Measurements from ENCODE around the gene CDH26.

Gene CDH26

DNA sequence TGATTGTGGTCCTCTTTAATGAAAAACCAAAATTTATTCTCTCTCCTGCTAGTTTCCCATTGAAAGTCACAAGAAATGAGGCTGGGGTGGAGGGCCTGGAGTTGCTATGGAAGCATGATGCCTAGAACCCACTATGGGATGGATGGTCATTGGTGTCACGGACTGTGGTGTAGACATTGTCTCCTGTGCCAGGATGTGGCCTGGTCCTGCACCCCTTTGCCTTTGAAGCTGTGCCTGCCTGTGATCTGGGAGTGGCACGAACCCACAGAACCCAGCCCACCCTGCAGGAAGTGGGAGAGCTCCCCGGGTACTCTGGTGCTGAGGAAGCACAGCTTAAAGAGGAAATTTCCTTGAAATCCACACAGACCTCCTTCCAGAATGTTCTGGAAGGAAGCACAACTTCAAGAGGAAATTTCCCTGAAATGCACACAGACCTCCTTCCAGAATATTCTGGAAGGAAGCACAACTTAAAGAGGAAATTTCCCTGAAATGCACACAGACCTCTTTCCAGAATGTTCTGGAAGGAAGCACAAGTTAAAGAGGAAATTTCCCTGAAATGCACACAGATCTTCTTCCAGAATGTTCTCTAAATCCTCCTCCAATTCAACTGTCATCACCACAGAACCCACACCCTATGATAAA lies 105.6 kb downstream of the CDH26 start:
- DNase-seq (ENCODE audit: low read depth) = no peak
